ENCODE results near the gene CTSG.
"Not testable (repeated sequence)": the region's sequence is repeated elsewhere in the genome, so short reads cannot be mapped to it uniquely, and the experiment has no call there.

CTSG gene

DNA sequence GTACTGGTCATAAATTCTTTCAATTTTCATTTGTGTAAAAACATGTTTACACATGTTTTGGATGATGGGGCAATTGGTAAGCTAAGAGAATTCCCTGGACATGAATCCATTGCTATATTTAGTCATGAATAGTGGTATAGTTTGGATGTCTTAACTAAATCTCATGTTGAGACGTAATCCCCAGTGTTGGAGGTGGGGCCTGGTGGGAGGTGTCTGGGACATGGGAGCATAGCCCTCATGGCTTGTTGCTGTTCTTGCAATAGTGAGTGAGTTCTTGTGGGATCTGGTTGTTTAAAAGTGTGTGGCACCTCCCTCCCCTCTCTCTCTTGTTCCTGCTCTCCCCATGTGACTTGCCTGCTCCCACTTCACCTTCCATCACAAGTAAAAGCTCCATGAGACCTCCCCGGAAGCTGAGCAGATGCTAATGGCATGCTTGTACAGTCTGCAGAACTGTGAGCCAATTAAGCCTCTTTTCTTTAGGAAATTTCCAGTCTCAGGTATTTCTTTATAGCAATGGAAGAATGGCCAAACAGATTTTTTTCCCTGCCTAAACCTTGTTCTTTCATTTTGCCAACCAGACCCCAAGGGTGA is 33.6 kb downstream of the CTSG start:
- DNase-seq (ENCODE audit: low read depth, low spot score), result no peak

DNA sequence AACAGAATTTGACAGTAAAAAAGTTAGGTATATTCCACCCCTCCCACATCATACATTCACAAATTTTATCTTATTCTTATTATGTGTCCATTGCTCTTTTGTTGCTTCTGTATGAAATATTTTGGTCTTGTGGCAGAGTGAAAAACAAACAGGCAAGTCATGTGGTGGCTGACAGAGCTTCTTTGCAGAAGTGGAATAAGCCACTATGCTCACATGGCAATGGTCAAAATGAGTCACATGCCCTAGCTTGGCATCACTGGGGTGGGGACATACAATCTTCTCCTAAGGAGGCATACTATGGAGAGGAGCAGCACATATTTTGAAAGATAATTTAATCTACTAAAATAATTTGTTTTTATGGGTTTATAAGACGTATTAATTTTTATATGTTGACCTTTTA is 40.3 kb downstream of the CTSG start:
- no peak for DNase-seq (ENCODE audit: low read depth, low spot score)

DNA sequence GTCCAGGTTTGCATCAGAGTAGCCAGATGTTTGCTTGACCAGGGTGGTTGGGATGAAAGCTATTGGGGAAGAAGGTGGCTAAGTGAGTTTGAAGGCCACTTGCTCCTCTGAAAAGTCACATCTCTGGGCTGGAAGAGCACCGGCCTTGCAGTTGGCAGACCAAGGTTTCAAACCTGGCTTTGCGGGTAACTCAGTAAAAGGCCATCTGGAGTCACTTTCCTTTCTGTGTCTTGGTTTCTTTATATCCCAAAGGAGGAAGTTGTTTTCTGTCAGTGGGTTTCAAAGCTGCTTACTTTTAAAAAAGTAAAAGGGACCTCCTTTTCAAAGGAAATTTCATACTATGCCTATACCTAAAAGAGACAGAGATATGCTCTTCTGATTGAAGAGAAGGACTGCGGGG is 41.8 kb downstream of the CTSG start:
- DNase-seq (ENCODE audit: low read depth, low spot score), result no peak

DNA sequence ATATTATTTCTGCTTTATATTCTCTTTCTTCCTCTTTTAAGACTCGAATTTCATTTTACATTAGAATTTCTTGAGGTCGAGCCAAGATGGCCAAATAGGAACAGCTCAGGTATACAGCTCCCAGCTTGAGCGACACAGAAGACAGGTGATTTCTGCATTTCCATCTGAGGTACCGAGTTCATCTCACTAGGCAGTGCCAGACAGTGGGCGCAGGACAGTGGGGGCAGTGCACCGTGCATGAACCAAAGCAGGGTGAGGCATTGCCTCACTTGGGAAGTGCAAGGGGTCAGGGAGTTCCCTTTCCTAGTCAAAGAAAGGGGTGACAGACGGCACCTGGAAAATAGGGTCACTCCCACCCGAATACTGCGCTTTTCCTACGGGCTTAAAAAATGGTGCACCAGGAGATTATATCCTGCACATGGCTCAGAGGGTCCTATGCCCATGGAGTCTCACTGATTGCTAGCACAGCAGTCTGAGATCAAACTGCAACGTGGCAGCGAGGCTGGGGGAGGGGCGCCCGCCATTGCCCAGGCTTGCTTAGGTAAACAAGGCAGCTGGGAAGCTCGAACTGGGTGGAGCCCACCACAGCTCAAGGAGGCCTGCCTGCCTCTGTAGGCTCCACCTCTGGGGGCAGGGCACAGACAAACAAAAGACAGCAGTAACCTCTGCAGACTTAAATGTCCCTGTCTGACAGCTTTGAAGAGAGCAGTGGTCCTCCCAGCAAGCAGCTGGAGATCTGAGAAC is 50.0 kb downstream of the CTSG start:
- not testable (repeated sequence) for DNase-seq (ENCODE audit: low read depth, low spot score)
